Activated B cell treated with CpG ODN at 0.5 μM for 24 hours (primary cell): ENCODE results near the gene ELL. TPM values are rescaled to one million over a fixed set of nuclear protein-coding genes. Genes with fewer than 3 reads are reported as not detected.

ENCODE experiments used
- ATAC-seq: fragments of 200-7000 bp; cut with Tn5 transposase; one replicate; pipeline ENCODE4 v1.10.0; 2021; ENCODE audit warnings: low read depth, mild to moderate bottlenecking, moderate library complexity
- CTCF ChIA-PET: fragments of 350-600 bp; sonication (Branson Sonifier 250); formaldehyde crosslinking; loops from one replicate; lab custom pipeline; 2021; ENCODE audit warnings: antibody characterized with exemption; lab: Charles Lee
- POLR2A ChIA-PET: fragments of 350-600 bp; sonication (Branson Sonifier 250); formaldehyde crosslinking; loops from one replicate; lab custom pipeline; 2021; ENCODE audit warnings: antibody characterized with exemption; lab: Charles Lee
- DNase-seq: peaks from one replicate; pipeline ENCODE4 v3.0.0; 2022
- H3K27ac Mint-ChIP-seq: one replicate; pipeline ENCODE4 v1.8.0; 2020; ENCODE audit warnings: mixed read lengths
- H3K27me3 Mint-ChIP-seq: one replicate; pipeline ENCODE4 v1.8.0; 2021; ENCODE audit warnings: mixed read lengths
- H3K36me3 Mint-ChIP-seq: one replicate; pipeline ENCODE4 v1.8.0; 2021; ENCODE audit warnings: low read depth, mixed read lengths
- H3K4me1 Mint-ChIP-seq: one replicate; pipeline ENCODE4 v1.8.0; 2021; ENCODE audit warnings: mixed read lengths
- H3K4me3 Mint-ChIP-seq: one replicate; pipeline ENCODE4 v1.8.0; 2020; ENCODE audit warnings: mild to moderate bottlenecking, mixed read lengths
- H3K9me3 Mint-ChIP-seq: one replicate; pipeline ENCODE4 v1.8.0; 2020; ENCODE audit warnings: mixed read lengths
- intact Hi-C: fragments of 100-400 bp; cut with micrococcal nuclease; formaldehyde crosslinking; loops from one replicate; pipeline ENCODE4 v1.15.1; 2024
- total RNA-seq: library from RNA; stranded (reverse); gene quantifications from 2 replicates; pipeline ENCODE4 v1.2.3, GENCODE V29; 2022
- TF ChIP-seq, protein P1 (sequence below): fragments of 200-600 bp; IDR thresholded peaks from one replicate; pipeline ENCODE4 v1.8.0; 2022; ENCODE audit warnings: antibody characterized with exemption, mild to moderate bottlenecking

The ELL gene
- total RNA-seq, 1 donor from 2014 or later = 32.6 TPM

DNA sequence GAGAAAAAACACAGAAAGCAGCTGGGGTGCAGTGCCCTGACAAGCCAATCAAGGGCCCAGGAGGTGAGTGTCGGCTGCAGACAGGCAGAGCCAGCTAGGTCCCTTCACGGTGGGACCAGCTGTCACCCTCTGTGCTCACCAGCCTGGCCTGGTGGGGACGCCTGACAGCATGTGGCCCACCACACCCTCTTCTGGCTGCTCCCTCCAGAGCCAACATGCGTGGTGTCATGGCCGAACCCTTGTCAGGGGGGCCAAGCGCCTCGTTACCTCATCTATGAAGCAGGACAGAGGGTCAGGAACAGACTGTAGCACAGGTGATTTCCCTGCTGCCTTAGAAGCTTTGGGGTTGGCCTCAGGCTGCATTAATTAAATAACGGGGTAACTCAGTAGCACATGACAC, 43.9 kb downstream of the ELL start:
- ATAC-seq (peak; percentile 13), DNase-seq (no peak)
- Mint-ChIP-seq H3K4me1 (peaks cover 64% of the 10 kb centered on the region), H3K27ac (peak overlapping the region; percentile 71), H3K36me3 (peaks cover 7% of the 10 kb centered on the region), H3K9me3 (no peaks in the 10 kb centered on the region), H3K4me3 (no peak overlapping the region), H3K27me3 (no peaks in the 10 kb centered on the region)
- TF ChIP-seq, protein P1, sequence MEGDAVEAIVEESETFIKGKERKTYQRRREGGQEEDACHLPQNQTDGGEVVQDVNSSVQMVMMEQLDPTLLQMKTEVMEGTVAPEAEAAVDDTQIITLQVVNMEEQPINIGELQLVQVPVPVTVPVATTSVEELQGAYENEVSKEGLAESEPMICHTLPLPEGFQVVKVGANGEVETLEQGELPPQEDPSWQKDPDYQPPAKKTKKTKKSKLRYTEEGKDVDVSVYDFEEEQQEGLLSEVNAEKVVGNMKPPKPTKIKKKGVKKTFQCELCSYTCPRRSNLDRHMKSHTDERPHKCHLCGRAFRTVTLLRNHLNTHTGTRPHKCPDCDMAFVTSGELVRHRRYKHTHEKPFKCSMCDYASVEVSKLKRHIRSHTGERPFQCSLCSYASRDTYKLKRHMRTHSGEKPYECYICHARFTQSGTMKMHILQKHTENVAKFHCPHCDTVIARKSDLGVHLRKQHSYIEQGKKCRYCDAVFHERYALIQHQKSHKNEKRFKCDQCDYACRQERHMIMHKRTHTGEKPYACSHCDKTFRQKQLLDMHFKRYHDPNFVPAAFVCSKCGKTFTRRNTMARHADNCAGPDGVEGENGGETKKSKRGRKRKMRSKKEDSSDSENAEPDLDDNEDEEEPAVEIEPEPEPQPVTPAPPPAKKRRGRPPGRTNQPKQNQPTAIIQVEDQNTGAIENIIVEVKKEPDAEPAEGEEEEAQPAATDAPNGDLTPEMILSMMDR = no peak
- ChIA-PET POLR2A (interaction anchor here (0.9 kb wide), 1 partner anchor 42 kb away, joined by 4 read pairs; no protein-coding TSS in a partner anchor), CTCF (no interaction called here)
- intact Hi-C loops = no loop called here

DNA sequence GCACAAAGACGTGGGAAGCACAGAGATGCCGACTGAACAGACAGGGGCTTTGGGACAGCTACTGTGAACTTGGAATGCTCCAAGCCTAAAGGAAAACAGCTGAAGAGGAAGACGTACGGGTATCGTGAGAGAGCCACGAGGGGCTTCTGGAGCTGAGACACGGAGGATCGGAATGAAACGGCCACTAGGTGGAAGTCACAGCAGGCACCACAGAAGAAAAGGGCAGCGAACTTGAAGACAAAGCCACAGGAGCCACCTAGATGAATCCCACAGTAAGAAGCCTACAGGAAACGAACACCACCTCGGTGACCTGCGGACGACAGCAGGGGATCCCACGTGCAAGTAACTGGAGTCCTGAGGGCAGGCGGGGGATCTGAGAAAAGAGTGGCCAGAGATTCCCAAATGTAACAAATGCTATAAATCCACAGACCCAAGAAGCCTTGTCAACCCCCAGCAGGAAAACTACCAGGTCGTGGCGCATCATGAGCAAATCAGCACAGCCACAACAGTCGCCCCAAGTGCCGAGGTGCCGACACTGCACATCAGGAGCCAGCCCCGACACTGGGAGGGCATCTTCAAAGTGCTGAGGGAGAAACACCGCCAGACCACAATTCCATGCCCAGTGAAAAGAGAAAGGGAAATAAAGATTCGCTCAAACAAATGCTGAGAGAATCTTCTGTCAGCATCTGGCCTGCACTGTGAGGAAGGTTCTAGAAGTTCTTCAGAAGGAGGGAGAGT, 44.7 kb downstream of the ELL start:
- Mint-ChIP-seq H3K27ac (peak overlapping the region; percentile 71), H3K4me1 (peaks cover 60% of the 10 kb centered on the region), H3K36me3 (peaks cover 12% of the 10 kb centered on the region), H3K27me3 (no peaks in the 10 kb centered on the region), H3K4me3 (no peak overlapping the region), H3K9me3 (no peaks in the 10 kb centered on the region)
- intact Hi-C loops = no loop called here
- DNase-seq (no peak), ATAC-seq (no peak)
- POLR2A ChIA-PET = no interaction called here
- CTCF ChIA-PET = no interaction called here
- TF ChIP-seq, protein P1 = no peak

DNA sequence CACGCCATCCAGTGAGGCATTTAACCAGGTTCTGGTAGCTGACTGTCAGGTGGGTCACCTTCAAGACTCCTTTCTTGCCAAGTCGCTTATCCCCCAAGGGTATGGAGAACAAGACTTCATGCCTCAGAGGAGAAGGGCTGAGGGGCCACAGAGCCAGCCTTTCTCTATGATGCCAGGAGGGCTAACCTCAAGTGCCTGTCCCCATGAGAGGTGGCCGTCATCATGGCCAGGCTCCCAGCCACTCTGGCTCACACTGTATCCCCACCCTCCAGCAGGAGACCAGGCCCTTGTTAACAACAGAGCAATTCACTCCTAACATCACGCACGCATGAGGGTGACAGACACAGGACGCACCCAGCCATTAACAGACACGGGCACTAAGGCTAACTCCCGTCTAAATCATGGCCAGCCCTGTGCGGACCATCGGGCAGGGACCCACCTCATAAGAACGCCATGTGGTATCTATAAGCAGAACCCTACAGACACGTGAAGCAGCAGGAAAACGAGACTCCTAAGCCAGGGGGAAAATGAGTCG, 45.3 kb downstream of the ELL start:
- Mint-ChIP-seq H3K27me3 (no peaks in the 10 kb centered on the region), H3K9me3 (no peaks in the 10 kb centered on the region), H3K4me1 (peaks cover 59% of the 10 kb centered on the region), H3K4me3 (no peak overlapping the region), H3K36me3 (peaks cover 18% of the 10 kb centered on the region), H3K27ac (no peak overlapping the region)
- intact Hi-C loops = no loop called here
- ChIA-PET CTCF (no interaction called here), POLR2A (no interaction called here)
- TF ChIP-seq, protein P1 = no peak
- DNase-seq (no peak), ATAC-seq (no peak)

- H3K4me3 Mint-ChIP-seq = no peak overlapping the region
- no peaks in the 10 kb centered on the region for H3K27me3 Mint-ChIP-seq
- H3K4me1 Mint-ChIP-seq = peaks cover 52% of the 10 kb centered on the region
Observed at GRCh38 chr19:18475762-18476331, 46.0 kb downstream of the ELL start.

DNA sequence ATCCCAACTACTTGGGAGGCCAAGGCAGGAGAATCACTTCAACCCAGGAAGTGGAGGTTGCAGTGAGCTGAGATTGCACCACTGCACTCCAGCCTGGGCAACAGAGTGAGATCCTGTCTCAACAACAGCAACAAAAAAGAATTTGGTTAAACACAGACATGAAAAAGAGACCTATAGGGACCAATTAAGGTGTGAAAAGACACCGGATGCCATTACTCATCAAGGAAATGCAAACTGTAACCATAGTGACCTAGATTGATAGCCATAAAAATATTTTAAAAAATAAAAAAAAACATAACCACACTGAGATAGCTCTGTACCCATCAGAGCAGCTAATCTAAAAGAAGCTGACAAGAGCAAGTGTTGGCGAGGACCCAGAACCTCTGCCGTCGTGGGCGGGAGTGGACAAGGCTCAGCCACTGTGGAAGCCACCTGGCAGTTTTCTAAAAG, 46.8 kb downstream of the ELL start:
- peaks cover 45% of the 10 kb centered on the region for H3K4me1 Mint-ChIP-seq
- POLR2A ChIA-PET = no interaction called here
- H3K9me3 Mint-ChIP-seq = no peaks in the 10 kb centered on the region
- H3K4me3 Mint-ChIP-seq = no peak overlapping the region
- intact Hi-C loops = no loop called here
- TF ChIP-seq, protein P1 = no peak
- no peak for ATAC-seq
- CTCF ChIA-PET = no interaction called here
- no peaks in the 10 kb centered on the region for H3K27me3 Mint-ChIP-seq
- no peak overlapping the region for H3K27ac Mint-ChIP-seq
- no peak for DNase-seq
- peaks cover 28% of the 10 kb centered on the region for H3K36me3 Mint-ChIP-seq

More at GRCh38 chr19:18475762-18476331, 46.0 kb downstream of the ELL start:
- no peak overlapping the region for H3K27ac Mint-ChIP-seq
- intact Hi-C loops = no loop called here
- no peaks in the 10 kb centered on the region for H3K9me3 Mint-ChIP-seq
- DNase-seq (no peak), ATAC-seq (no peak)
- ChIA-PET POLR2A (no interaction called here), CTCF (no interaction called here)
- TF ChIP-seq, protein P1 = no peak
- peaks cover 25% of the 10 kb centered on the region for H3K36me3 Mint-ChIP-seq
